HepG2 (cell line): ENCODE results near the gene C2CD2. TPM values are rescaled to one million over a fixed set of nuclear protein-coding genes. Genes with fewer than 3 reads are reported as not detected.

ENCODE experiments used
- ARID2 ChIP-seq: sonication (generic); formaldehyde crosslinking; IDR thresholded peaks from 2 replicates; pipeline ENCODE4 v1.8.1; 2022; ENCODE audit warnings: mild to moderate bottlenecking, missing genetic modification reagents, borderline replicate concordance
- ARNT2 ChIP-seq: sonication (generic); formaldehyde crosslinking; IDR thresholded peaks from 2 replicates; pipeline ENCODE4 v1.8.0; 2022; ENCODE audit warnings: mild to moderate bottlenecking, low read depth, missing genetic modification reagents, moderate library complexity
- ASH2L ChIP-seq: fragments of 300-600, 200-600 bp; sonication (generic); IDR thresholded peaks from 2 replicates; pipeline ENCODE4 v1.7.0; 2017; ENCODE audit warnings: low read depth, mild to moderate bottlenecking, moderate library complexity, mixed read lengths, low read length; ENCODE audit not compliant: insufficient read length
- CHD4 ChIP-seq: fragments of 200-600 bp; sonication (generic); IDR thresholded peaks from 2 replicates; pipeline ENCODE4 v1.7.0; 2017; ENCODE audit warnings: mild to moderate bottlenecking, low read length, borderline replicate concordance
- FOSL2 ChIP-seq: sonication (generic); formaldehyde crosslinking; IDR thresholded peaks from 2 replicates; pipeline ENCODE4 v1.4.0; 2020; ENCODE audit warnings: missing genetic modification reagents
- FOXJ3 ChIP-seq: sonication (generic); formaldehyde crosslinking; IDR thresholded peaks from 2 replicates; pipeline ENCODE4 v1.4.0; 2020; ENCODE audit warnings: missing genetic modification reagents, mild to moderate bottlenecking, borderline replicate concordance
- HDAC2 ChIP-seq: sonication (generic); formaldehyde crosslinking; IDR thresholded peaks from 2 replicates; pipeline ENCODE4 v1.4.0; 2020; ENCODE audit warnings: missing genetic modification reagents
- HNRNPUL1 ChIP-seq: fragments of 200-400 bp; formaldehyde crosslinking; IDR thresholded peaks from 2 replicates; pipeline ENCODE4 v1.6.1; 2017; ENCODE audit warnings: low read depth, mild to moderate bottlenecking, low read length, moderate library complexity
- NCOA1 ChIP-seq: sonication (generic); formaldehyde crosslinking; IDR thresholded peaks from 2 replicates; pipeline ENCODE4 v1.9.0; 2021; ENCODE audit warnings: missing genetic modification reagents
- PITX1 ChIP-seq: sonication (generic); formaldehyde crosslinking; IDR thresholded peaks from 2 replicates; pipeline ENCODE4 v1.5.1; 2020; ENCODE audit warnings: mild to moderate bottlenecking, missing genetic modification reagents
- SALL1 ChIP-seq: sonication (generic); formaldehyde crosslinking; IDR thresholded peaks from 2 replicates; pipeline ENCODE4 v1.8.0; 2022; ENCODE audit warnings: mild to moderate bottlenecking, missing genetic modification reagents
- SKI ChIP-seq: fragments of 450-650 bp; IDR thresholded peaks from one replicate; pipeline ENCODE4 v1.6.1; 2018; ENCODE audit warnings: mild to moderate bottlenecking; ENCODE audit not compliant: partially characterized antibody
- ZNF17 ChIP-seq: sonication (generic); formaldehyde crosslinking; IDR thresholded peaks from 2 replicates; pipeline ENCODE4 v1.5.0; 2020; ENCODE audit warnings: mild to moderate bottlenecking, missing genetic modification reagents
- ZNF251 ChIP-seq: sonication (generic); formaldehyde crosslinking; IDR thresholded peaks from 2 replicates; pipeline ENCODE4 v1.9.0; 2021; ENCODE audit warnings: mild to moderate bottlenecking, missing genetic modification reagents
- ZNF354B ChIP-seq: sonication (generic); formaldehyde crosslinking; IDR thresholded peaks from 2 replicates; pipeline ENCODE4 v1.8.0; 2022; ENCODE audit warnings: mild to moderate bottlenecking, missing genetic modification reagents
- ZNF552 ChIP-seq: sonication (generic); formaldehyde crosslinking; IDR thresholded peaks from 2 replicates; pipeline ENCODE4 v1.9.0; 2022; ENCODE audit warnings: missing genetic modification reagents, mild to moderate bottlenecking, borderline replicate concordance
- polyA plus RNA-seq, 8 experiments: library from polyadenylated mRNA; depleted of rRNA in 3 of 8; stranded (reverse) in 7 of 8; unstranded in 1 of 8; fragments of >200 nt; fragmentation: Illumina TruSeq in 4 of 8; extraction: Trizol in 4 of 8; gene quantifications; 2 replicates each; pipeline versions ENCODE4 v1.2.1 to v1.2.3, GENCODE V29; 2011 to 2016; ENCODE audit warnings: low read depth in 4 of 8, missing spikeins in 1 of 8, mixed read lengths in 1 of 8; ENCODE audit not compliant: insufficient read depth in 1 of 8
- total RNA-seq, 5 experiments: library from RNA; depleted of rRNA; stranded (reverse); fragments of >200 nt; fragmentation: Illumina TruSeq; extraction: Trizol; gene quantifications; 2 replicates each; pipeline ENCODE4 v1.2.3, GENCODE V29; 2016; ENCODE audit warnings: low read depth in 1 of 5
- TF ChIP-seq, protein P1 (sequence below): sonication (generic); formaldehyde crosslinking; IDR thresholded peaks from 2 replicates; pipeline ENCODE4 v1.4.0; 2020; ENCODE audit warnings: missing genetic modification reagents
- TF ChIP-seq, protein P2 (sequence below): sonication (generic); formaldehyde crosslinking; IDR thresholded peaks from 2 replicates; pipeline ENCODE4 v1.8.1; 2023; ENCODE audit warnings: mild to moderate bottlenecking, missing genetic modification reagents
- TF ChIP-seq, protein P3 (sequence below): sonication (generic); formaldehyde crosslinking; conservative IDR thresholded peaks from 2 replicates; pipeline ENCODE4 v1.8.0; 2022; ENCODE audit warnings: missing genetic modification reagents
- TF ChIP-seq, protein P4 (sequence below): sonication (generic); formaldehyde crosslinking; IDR thresholded peaks from 2 replicates; pipeline ENCODE4 v1.5.0; 2020; ENCODE audit warnings: missing genetic modification reagents
- TF ChIP-seq, protein P5 (sequence below): sonication (generic); formaldehyde crosslinking; IDR thresholded peaks from 2 replicates; pipeline ENCODE4 v1.4.0; 2020; ENCODE audit warnings: missing genetic modification reagents, borderline replicate concordance

C2CD2 gene
- total and polyA plus RNA-seq, 2 of the 13 experiments (the other 11 are each of a cell fraction or from before 2014, with no cell fraction given) = 12.5 to 19.7 TPM

DNA sequence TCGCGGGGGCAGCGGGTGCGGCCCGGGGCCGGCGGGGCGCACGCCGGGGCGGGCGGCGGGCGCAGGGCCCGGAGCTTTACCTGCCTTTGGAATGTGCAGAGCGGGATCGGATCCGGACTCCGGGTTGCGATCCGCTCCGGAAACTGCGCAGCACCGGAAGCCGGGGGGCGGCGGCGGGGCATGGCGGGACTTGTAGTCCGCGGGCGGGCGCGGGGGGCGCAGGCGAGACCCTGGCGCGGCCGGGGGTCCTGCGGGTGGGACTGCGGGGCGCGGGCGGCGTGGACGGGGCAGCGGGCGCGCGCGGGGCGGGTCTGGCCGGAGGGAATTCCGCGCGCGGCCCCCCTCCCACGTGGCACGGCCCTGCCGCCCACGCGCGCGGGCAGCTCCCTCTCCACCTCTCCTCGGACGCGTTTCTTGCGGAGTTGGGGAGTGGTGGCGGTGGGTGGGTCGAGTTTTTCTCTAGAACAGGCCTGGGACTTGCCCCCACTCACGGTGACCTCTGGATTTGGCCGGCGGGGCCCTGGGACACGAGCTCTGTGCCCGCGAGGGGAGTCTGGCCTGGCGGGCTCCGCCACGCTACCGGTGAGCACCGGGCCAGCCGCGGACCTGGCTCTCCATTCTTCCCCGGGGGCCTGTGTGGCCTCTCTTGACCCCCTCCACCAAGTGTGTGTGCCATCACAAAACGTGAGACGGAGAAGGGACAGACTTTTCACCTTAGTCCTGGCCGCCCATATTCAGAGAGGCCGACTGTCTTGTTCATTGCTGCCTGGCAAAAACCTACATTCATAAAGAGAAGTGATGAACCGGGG, 74.4 kb downstream of the C2CD2 start, which contains the start of gene PRDM15 (continued):
- TF ChIP-seq HNRNPUL1 (no peak), FOXJ3 (CRISPR knock-in tag) (no peak), PITX1 (peak; percentile 47; the same call in 1 of the 2 replicates), SALL1 (CRISPR knock-in tag) (peak; percentile 50; the same call in 1 of the 2 replicates), ARNT2 (CRISPR knock-in tag) (0 out of 2 replicates have a peak, but pooled peaks have one; percentile 30), FOSL2 (CRISPR knock-in tag) (no peak), ASH2L (no peak), ZNF17 (CRISPR knock-in tag) (no peak), CHD4 (no peak), ZNF552 (CRISPR knock-in tag) (no peak), NCOA1 (CRISPR knock-in tag) (no peak), SKI (no peak), ZNF354B (no peak), ARID2 (CRISPR knock-in tag) (no peak), HDAC2 (CRISPR knock-in tag) (no peak), ZNF251 (CRISPR knock-in tag) (no peak)
- TF ChIP-seq, protein P1, sequence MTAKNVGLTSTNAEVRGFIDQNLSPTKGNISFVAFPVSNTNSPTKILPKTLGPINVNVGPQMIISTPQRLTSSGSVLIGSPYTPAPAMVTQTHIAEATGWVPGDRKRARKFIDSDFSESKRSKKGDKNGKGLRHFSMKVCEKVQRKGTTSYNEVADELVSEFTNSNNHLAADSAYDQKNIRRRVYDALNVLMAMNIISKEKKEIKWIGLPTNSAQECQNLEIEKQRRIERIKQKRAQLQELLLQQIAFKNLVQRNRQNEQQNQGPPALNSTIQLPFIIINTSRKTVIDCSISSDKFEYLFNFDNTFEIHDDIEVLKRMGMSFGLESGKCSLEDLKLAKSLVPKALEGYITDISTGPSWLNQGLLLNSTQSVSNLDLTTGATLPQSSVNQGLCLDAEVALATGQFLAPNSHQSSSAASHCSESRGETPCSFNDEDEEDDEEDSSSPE (CRISPR knock-in tag) = 0 out of 2 replicates have a peak, but pooled peaks have one; percentile 5
- TF ChIP-seq, protein P2, sequence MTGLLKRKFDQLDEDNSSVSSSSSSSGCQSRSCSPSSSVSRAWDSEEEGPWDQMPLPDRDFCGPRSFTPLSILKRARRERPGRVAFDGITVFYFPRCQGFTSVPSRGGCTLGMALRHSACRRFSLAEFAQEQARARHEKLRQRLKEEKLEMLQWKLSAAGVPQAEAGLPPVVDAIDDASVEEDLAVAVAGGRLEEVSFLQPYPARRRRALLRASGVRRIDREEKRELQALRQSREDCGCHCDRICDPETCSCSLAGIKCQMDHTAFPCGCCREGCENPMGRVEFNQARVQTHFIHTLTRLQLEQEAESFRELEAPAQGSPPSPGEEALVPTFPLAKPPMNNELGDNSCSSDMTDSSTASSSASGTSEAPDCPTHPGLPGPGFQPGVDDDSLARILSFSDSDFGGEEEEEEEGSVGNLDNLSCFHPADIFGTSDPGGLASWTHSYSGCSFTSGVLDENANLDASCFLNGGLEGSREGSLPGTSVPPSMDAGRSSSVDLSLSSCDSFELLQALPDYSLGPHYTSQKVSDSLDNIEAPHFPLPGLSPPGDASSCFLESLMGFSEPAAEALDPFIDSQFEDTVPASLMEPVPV (CRISPR knock-in tag) = no peak
- TF ChIP-seq, protein P3, sequence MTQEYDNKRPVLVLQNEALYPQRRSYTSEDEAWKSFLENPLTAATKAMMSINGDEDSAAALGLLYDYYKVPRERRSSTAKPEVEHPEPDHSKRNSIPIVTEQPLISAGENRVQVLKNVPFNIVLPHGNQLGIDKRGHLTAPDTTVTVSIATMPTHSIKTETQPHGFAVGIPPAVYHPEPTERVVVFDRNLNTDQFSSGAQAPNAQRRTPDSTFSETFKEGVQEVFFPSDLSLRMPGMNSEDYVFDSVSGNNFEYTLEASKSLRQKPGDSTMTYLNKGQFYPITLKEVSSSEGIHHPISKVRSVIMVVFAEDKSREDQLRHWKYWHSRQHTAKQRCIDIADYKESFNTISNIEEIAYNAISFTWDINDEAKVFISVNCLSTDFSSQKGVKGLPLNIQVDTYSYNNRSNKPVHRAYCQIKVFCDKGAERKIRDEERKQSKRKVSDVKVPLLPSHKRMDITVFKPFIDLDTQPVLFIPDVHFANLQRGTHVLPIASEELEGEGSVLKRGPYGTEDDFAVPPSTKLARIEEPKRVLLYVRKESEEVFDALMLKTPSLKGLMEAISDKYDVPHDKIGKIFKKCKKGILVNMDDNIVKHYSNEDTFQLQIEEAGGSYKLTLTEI = no peak
- TF ChIP-seq, protein P4, sequence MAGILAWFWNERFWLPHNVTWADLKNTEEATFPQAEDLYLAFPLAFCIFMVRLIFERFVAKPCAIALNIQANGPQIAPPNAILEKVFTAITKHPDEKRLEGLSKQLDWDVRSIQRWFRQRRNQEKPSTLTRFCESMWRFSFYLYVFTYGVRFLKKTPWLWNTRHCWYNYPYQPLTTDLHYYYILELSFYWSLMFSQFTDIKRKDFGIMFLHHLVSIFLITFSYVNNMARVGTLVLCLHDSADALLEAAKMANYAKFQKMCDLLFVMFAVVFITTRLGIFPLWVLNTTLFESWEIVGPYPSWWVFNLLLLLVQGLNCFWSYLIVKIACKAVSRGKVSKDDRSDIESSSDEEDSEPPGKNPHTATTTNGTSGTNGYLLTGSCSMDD = no peak
- TF ChIP-seq, protein P5, sequence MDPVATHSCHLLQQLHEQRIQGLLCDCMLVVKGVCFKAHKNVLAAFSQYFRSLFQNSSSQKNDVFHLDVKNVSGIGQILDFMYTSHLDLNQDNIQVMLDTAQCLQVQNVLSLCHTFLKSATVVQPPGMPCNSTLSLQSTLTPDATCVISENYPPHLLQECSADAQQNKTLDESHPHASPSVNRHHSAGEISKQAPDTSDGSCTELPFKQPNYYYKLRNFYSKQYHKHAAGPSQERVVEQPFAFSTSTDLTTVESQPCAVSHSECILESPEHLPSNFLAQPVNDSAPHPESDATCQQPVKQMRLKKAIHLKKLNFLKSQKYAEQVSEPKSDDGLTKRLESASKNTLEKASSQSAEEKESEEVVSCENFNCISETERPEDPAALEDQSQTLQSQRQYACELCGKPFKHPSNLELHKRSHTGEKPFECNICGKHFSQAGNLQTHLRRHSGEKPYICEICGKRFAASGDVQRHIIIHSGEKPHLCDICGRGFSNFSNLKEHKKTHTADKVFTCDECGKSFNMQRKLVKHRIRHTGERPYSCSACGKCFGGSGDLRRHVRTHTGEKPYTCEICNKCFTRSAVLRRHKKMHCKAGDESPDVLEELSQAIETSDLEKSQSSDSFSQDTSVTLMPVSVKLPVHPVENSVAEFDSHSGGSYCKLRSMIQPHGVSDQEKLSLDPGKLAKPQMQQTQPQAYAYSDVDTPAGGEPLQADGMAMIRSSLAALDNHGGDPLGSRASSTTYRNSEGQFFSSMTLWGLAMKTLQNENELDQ (CRISPR knock-in tag) = no peak
